Duodenal mucosa (tissue), 2 donors: ENCODE results near the gene ZNF436.

ENCODE experiments used
- H3K27ac ChIP-seq: one replicate; pipeline ENCODE4 v1.7.0; 2013; ENCODE audit warnings: low read depth, low read length
- H3K27me3 ChIP-seq, 2 donors: one replicate each; pipeline ENCODE4 v1.7.0; 2013; ENCODE audit warnings: low read length in 2 of 2, control low read depth in 1 of 2; ENCODE audit not compliant: insufficient read depth in 2 of 2, control insufficient read depth in 1 of 2
- H3K36me3 ChIP-seq, 2 donors: one replicate each; pipeline ENCODE4 v1.7.0; 2013; ENCODE audit warnings: low read length in 2 of 2, control low read depth in 1 of 2; ENCODE audit not compliant: insufficient read depth in 2 of 2, control insufficient read depth in 1 of 2
- H3K4me1 ChIP-seq, 2 donors: one replicate each; pipeline ENCODE4 v1.7.0; 2013; ENCODE audit warnings: low read length in 2 of 2, control low read depth in 1 of 2; ENCODE audit not compliant: insufficient read depth in 2 of 2, control insufficient read depth in 1 of 2
- H3K4me3 ChIP-seq, 2 donors: one replicate each; pipeline ENCODE4 v1.7.0; 2013; ENCODE audit warnings: low read length in 2 of 2, low read depth in 1 of 2
- H3K9ac ChIP-seq, 2 donors: one replicate each; pipeline ENCODE4 v1.7.0; 2013; ENCODE audit warnings: low read length in 2 of 2, low read depth in 1 of 2
- H3K9me3 ChIP-seq, 2 donors: one replicate each; pipeline ENCODE4 v1.7.0; 2013; ENCODE audit warnings: low read length in 2 of 2, control low read depth in 1 of 2; ENCODE audit not compliant: control insufficient read depth in 1 of 2

The ZNF436 gene

GRCh38 chr1:23369335-23370013 lies at the start of gene ZNF436:
Gene ZNF436 (minus strand): TSS chr1:23369836. CDS start chr1:23368005, 1,831 bp downstream.
- H3K4me1 ChIP-seq = peaks cover 37% of the 10 kb centered on the region in 2 donors
- no peaks in the 10 kb centered on the region for H3K27me3 ChIP-seq
- peaks cover 7 to 14% of the 10 kb centered on the region in 2 donors for H3K36me3 ChIP-seq
- H3K9ac ChIP-seq = peak within 1 kb of the TSS; percentile 90 to 95
- H3K9me3 ChIP-seq = peaks cover 4 to 12% of the 10 kb centered on the region in 2 donors
- H3K27ac ChIP-seq = peak within 1 kb of the TSS; percentile 89
- peak within 1 kb of the TSS; percentile 88 to 90 for H3K4me3 ChIP-seq

- Histone ChIP-seq H3K27me3 (no peaks in the 10 kb centered on the region), H3K9me3 (no peaks in the 10 kb centered on the region), H3K4me3 (no peak overlapping the region), H3K36me3 (peaks cover 0 to 19% of the 10 kb centered on the region in 2 donors), H3K4me1 (peaks cover 23 to 30% of the 10 kb centered on the region in 2 donors), H3K9ac (no peak overlapping the region), H3K27ac (no peak overlapping the region)
Observed at GRCh38 chr1:23419180-23419579, 49.5 kb upstream of the ZNF436 start.

GRCh38 chr1:23417570-23417969 lies 47.9 kb upstream of the ZNF436 start:
- Histone ChIP-seq H3K27ac (no peak overlapping the region), H3K4me1 (peaks cover 13 to 19% of the 10 kb centered on the region in 2 donors), H3K9ac (no peak overlapping the region), H3K36me3 (peaks cover 0 to 19% of the 10 kb centered on the region in 2 donors), H3K9me3 (no peaks in the 10 kb centered on the region), H3K27me3 (no peaks in the 10 kb centered on the region), H3K4me3 (no peak overlapping the region)

GRCh38 chr1:23416964-23417363 lies 47.3 kb upstream of the ZNF436 start:
- H3K27ac ChIP-seq = no peak overlapping the region
- no peak overlapping the region for H3K4me3 ChIP-seq
- H3K27me3 ChIP-seq = no peaks in the 10 kb centered on the region
- H3K9ac ChIP-seq = no peak overlapping the region
- H3K36me3 ChIP-seq = peaks cover 0 to 19% of the 10 kb centered on the region in 2 donors
- H3K4me1 ChIP-seq = peaks cover 7 to 13% of the 10 kb centered on the region in 2 donors
- no peaks in the 10 kb centered on the region for H3K9me3 ChIP-seq

GRCh38 chr1:23408797-23409290 lies 39.2 kb upstream of the ZNF436 start:
- no peak overlapping the region for H3K4me3 ChIP-seq
- H3K36me3 ChIP-seq = peaks cover 5 to 33% of the 10 kb centered on the region in 2 donors
- no peaks in the 10 kb centered on the region for H3K9me3 ChIP-seq
- H3K9ac ChIP-seq = no peak overlapping the region
- no peaks in the 10 kb centered on the region for H3K27me3 ChIP-seq
- peaks cover 6% of the 10 kb centered on the region in 2 donors for H3K4me1 ChIP-seq
- H3K27ac ChIP-seq = no peak overlapping the region

GRCh38 chr1:23407016-23407630 lies 37.5 kb upstream of the ZNF436 start:
- no peaks in the 10 kb centered on the region for H3K9me3 ChIP-seq
- H3K27ac ChIP-seq = no peak overlapping the region
- H3K27me3 ChIP-seq = no peaks in the 10 kb centered on the region
- peaks cover 21 to 23% of the 10 kb centered on the region in 2 donors for H3K4me1 ChIP-seq
- H3K36me3 ChIP-seq = peaks cover 13 to 43% of the 10 kb centered on the region in 2 donors
- H3K9ac ChIP-seq = no peak overlapping the region
- no peak overlapping the region for H3K4me3 ChIP-seq

GRCh38 chr1:23405946-23406345 lies 36.3 kb upstream of the ZNF436 start:
- H3K4me1 ChIP-seq = peaks cover 23 to 26% of the 10 kb centered on the region in 2 donors
- H3K4me3 ChIP-seq = no peak overlapping the region
- no peak overlapping the region for H3K9ac ChIP-seq
- H3K9me3 ChIP-seq = no peaks in the 10 kb centered on the region
- H3K27me3 ChIP-seq = no peaks in the 10 kb centered on the region
- peaks cover 13 to 43% of the 10 kb centered on the region in 2 donors for H3K36me3 ChIP-seq
- no peak overlapping the region for H3K27ac ChIP-seq

- peak overlapping the region; percentile 9 to 10 for H3K4me3 ChIP-seq
- H3K9me3 ChIP-seq = no peaks in the 10 kb centered on the region
- H3K36me3 ChIP-seq = peaks cover 13 to 36% of the 10 kb centered on the region in 2 donors
- no peaks in the 10 kb centered on the region for H3K27me3 ChIP-seq
- H3K27ac ChIP-seq = no peak overlapping the region
- peak overlapping the region in 1 of 2 donors; percentile 16 for H3K9ac ChIP-seq
- peaks cover 25 to 26% of the 10 kb centered on the region in 2 donors for H3K4me1 ChIP-seq
Observed at GRCh38 chr1:23403735-23404486, 34.3 kb upstream of the ZNF436 start.

- Histone ChIP-seq H3K4me3 (peak overlapping the region; percentile 9 to 10), H3K27ac (no peak overlapping the region), H3K27me3 (no peaks in the 10 kb centered on the region), H3K36me3 (peaks cover 11 to 30% of the 10 kb centered on the region in 2 donors), H3K9me3 (no peaks in the 10 kb centered on the region), H3K4me1 (peaks cover 25 to 26% of the 10 kb centered on the region in 2 donors), H3K9ac (peak overlapping the region in 1 of 2 donors; percentile 16)
Observed at GRCh38 chr1:23403355-23403734, 33.7 kb upstream of the ZNF436 start.

GRCh38 chr1:23403038-23403336 lies 33.4 kb upstream of the ZNF436 start:
- H3K9ac ChIP-seq = no peak overlapping the region
- H3K27me3 ChIP-seq = no peaks in the 10 kb centered on the region
- no peak overlapping the region for H3K4me3 ChIP-seq
- peaks cover 25 to 26% of the 10 kb centered on the region in 2 donors for H3K4me1 ChIP-seq
- no peaks in the 10 kb centered on the region for H3K9me3 ChIP-seq
- peaks cover 9 to 31% of the 10 kb centered on the region in 2 donors for H3K36me3 ChIP-seq
- no peak overlapping the region for H3K27ac ChIP-seq
